Right lung (tissue), 5 donors: ENCODE measurements around the gene RECQL. TPM values are rescaled to one million over a fixed set of nuclear protein-coding genes. Genes with fewer than 3 reads are reported as not detected.
"Not testable (repeated sequence)": the region's sequence is repeated elsewhere in the genome, so short reads cannot be mapped to it uniquely, and the experiment has no call there.

Experiments
- DNase-seq, 2 donors: peaks; one replicate each; pipeline ENCODE4 v3.0.0-alpha.2; 2013
- polyA plus RNA-seq, 5 donors: library from polyadenylated mRNA; unstranded; fragments of 120-200 nt; gene quantifications; one replicate each; pipeline versions ENCODE4 v1.2.1 to v1.2.3, GENCODE V29; 2013; ENCODE audit warnings: inconsistent platforms in 1 of 5, low replicate concordance in 1 of 5; ENCODE audit not compliant: insufficient read length in 5 of 5, insufficient read depth in 1 of 5

The RECQL gene
- polyA plus RNA-seq, 5 donors, result 22.4 to 41.3 (median 32.8) TPM

- no peak for DNase-seq
Observed at GRCh38 chr12:21505888-21506287, 4.5 kb upstream of the RECQL start.

DNA sequence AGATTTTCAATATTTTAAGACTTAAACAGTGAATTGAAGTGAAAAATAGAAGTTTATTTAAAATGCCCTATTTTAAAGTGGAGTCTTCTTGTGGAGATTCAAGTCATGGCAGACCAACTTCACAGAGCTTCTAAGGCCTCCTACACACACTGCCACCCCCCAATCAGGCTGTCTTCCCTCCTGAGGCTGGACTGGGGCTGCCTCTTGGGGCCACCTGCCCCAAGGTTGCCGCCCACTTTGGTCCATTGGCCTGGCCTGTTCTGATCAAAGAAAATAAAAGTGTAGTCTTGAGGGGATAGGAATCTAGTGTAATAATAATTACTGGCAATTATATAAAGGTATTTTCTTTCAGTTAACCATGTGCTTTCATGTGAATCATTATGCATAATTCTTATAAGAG is 1.4 kb upstream of the RECQL start:
- DNase-seq, result no peak

GRCh38 chr12:21502164-21502496 is 695 bp upstream of the RECQL start:
- no peak for DNase-seq

GRCh38 chr12:21500786-21501257 is 613 bp downstream of the RECQL start:
- no peak for DNase-seq

DNA sequence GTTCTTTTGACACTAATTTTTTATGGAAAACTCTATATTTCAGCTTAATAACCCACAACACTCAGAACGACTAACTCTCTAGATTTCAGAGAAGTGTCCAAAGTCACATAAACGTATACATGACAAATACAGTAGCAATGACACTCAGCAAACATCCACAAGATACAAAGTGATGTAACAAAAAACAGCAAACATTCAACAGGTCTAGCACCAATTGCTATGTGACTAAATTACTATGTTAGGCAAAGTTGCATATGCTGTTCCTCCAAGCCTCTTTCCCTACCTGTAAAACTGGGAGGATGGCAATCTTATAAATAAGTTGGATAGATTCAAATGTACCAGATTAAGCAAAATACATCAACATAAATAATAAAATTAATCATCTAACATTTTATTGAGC is 1.7 kb downstream of the RECQL start:
- DNase-seq, result no peak

DNA sequence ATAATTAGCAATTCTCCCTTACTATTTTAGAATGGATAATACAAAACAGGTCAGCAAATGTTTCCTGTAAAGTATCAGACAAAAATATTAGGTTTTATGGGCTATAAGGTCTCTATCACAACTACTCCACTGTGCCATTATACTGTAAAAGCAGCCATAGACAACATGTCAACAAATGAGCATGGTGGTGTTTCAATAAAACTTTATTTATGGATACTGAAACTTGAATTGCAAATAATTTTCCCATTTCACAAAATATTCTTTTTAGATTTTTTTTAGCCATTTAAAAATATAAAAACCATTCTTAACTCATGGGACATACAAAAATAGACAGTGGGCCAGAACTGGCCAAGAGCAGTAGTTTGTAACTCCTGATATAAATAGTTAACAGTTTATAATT is 15.4 kb downstream of the RECQL start:
- no peak for DNase-seq

DNA sequence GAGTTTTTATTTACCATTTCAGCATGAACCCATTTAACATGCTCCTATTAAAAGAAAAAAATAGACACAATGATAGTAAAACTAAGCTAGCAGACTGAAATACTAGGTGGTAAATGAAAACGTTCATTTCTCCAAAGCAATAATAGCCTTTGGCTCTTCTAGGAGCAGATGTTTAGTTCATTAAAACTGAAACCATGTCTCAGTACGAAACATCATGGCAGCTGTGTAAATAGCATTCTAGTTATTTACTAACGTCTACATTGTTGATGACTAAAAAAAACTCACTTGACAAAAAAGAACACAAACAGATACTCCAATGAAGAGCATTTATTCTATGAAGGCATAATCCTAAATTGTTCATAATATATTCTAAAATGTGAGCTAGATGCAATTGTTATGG is 17.9 kb downstream of the RECQL start:
- no peak for DNase-seq

- DNase-seq, result no peak
Observed at GRCh38 chr12:21478756-21479455, 22.5 kb downstream of the RECQL start.

DNA sequence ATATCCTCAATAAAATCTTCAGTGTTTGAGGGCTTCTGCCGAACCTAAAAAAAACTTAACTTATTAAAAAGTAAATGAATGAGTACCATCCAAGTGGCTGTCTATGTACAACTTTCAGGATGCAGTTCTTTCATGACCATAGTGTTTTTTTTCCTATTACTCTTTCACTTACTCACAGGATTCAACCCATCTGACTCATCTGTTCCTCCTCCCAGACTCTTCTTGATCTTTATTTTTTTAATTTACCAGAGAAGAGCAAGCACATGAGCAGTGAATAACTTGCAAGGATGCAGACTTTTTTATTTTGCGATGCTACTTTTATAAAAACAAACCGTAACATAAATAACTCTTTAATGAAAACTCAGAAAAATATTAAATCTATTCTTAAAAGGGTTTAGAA is 24.5 kb downstream of the RECQL start:
- DNase-seq, result no peak

- DNase-seq, result no peak
Observed at GRCh38 chr12:21475552-21475951, 25.9 kb downstream of the RECQL start.

DNA sequence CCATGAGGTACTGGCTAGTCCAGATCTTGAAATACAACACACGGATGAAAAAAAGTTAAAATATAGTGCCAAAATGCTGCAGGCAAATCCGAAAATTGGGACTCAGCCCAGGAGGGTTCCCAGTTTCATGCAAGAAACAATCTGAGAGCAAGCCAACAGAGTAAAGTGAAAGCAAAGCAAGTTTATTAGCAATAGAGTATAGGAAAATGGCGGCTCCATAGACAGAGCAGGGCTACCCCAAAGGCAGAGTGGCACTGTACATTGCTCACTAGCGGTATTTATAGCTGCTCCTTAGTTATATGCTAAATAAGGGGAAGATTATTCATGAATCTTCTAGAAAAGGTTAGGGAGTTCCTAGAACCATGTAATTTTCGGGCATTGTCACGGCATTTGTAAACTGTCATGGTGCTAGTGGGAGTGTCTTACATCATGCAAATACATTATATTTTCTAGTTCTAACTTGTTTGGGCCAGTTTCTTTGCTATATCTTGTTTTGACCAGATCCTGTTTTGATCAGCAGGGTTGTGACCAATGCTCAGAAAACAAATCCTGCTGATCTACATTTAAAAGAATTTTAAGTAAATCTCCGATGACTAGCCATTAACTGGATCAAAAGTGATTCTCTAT is 29.1 kb downstream of the RECQL start:
- no peak for DNase-seq

- DNase-seq, result no peak
Observed at GRCh38 chr12:21471294-21471693, 30.1 kb downstream of the RECQL start.

DNA sequence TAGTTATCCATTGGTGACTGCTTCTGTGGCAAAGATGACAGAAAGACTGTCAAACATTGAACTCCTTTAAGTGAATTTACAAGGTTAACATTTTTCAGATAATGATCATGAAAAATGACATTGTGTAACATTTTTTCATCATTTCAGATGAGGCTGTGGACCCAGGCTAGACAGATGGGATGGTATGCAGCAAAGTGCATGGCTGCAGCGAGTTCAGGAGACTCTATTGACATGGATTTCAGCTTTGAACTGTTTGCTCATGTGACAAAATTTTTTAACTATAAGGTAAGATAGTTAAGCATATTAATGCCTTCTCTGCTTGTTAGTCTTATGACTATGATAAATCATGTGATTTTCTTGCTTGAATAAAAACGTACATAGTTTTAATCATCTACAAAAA is 34.1 kb downstream of the RECQL start:
- not testable (repeated sequence) for DNase-seq

DNA sequence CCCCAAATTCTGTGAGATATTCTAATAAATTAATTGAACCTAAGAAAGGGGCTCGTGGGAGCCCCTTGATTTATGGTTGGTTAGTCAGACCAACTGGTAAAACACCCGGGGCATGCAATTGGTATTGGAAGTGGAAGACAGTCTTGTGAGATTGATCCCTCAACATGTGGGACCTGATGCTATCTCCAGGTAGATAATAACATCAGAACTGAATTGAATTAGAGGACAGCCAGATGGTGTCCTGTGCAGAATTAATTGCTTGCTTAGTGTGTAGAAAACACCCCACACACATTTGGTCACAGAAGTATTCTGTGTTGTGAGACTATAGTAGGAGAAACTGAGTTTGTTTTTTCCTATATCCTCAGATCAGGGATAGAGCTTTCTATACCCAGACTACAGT is 42.0 kb downstream of the RECQL start:
- no peak for DNase-seq

DNA sequence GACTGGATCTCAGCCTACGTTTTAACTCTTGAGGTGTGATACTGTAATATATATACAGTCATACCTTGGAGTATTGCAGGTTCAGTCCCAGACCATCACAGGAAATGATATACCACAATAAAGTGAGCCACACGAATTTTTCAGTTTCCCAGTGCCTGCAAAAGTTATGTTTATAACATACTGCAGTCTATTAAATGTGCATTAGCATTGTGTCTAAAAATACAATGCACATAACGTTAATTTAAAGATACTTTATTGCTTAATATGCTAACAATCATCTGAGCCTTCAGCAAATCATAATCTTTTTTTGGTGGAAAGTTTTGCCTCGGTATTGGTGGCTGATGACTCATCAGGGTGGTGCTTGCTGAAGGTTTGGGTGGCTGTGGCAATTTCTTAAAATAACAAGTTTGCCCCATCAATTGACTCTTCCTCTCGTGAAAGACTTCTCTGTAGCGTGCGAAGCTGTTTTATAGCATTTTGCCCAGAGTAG is 45.1 kb downstream of the RECQL start:
- no peak for DNase-seq

DNA sequence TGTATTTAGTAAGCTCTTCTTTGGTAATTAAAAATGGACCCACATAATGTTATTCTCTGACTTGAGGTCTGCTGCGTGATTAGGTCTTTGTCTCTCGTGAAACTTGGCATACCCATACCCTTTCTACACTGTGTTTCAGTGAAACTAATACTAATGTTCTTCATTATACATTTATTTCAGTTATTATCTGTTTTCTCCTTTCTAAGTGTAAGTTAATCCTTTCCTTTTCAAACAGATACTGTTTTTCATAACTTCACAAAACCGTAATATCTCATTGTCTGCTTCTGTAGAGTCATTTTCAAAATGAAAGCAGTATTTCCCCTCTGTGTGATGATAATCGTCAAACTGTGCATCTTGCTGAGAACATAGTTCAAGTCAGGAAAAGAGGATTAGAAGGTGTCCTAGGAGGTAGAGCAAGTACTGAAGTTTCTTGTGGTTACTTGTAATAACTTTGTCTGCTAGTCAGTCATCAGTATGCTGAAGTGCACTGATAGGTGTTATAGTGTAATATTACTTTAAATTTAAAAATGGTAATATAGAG is 48.1 kb downstream of the RECQL start:
- no peak for DNase-seq

DNA sequence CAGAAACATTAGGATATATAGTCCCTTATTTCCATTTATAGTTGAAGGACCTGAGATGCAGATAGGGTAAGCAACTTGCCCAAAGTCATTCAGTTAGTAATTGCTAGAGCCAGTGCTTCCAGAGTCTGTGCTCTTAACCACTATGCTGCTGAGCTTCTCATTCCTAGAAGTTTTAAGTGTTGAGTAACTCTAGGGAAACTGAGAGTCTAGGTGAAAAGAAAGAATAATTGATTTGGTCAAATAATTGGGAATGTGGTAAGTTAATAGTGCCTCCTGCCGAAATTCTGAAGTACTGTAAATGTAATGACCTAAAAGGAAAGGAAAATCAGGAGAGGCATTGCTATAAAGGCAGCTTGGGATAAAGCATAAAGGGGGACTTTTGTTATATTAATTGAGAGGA is 49.9 kb downstream of the RECQL start:
- DNase-seq, result no peak

GRCh38 chr12:21444193-21445146 is 57.0 kb downstream of the RECQL start:
- DNase-seq, result no peak

- no peak for DNase-seq
Observed at GRCh38 chr12:21439347-21439746, 62.1 kb downstream of the RECQL start.

- DNase-seq, result no peak
Observed at GRCh38 chr12:21438643-21439042, 62.8 kb downstream of the RECQL start.

GRCh38 chr12:21434699-21435098 is 66.7 kb downstream of the RECQL start:
- no peak for DNase-seq

DNA sequence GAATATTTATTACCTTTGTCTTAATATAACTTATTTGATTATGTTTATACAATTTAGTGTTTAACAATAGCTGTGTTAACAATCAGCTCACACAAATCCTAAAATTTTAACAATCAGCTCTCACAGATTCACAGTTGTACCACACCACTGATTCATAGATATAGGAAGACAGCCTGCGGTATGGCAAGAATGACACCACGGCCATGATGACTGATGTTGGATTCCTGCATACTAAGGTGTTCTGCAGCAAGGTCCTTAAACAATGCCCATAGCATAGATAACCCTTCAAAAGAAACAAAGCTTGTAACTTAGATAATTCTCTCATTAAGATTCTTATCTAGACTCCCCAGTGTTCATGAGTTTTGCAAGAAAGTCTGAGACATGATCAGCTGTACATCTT is 67.9 kb downstream of the RECQL start:
- no peak for DNase-seq
